ENCODE measurements around the gene ENGASE. TPM values are rescaled to one million over a fixed set of nuclear protein-coding genes. Genes with fewer than 3 reads are reported as not detected.

ENGASE gene
- total RNA-seq, 1 donor from 2014 or later = 47.0 TPM

- intact Hi-C loops (cut with micrococcal nuclease) = no loop called here
Observed at GRCh38 chr17:79111097-79111496, 36.5 kb downstream of the ENGASE start.

DNA sequence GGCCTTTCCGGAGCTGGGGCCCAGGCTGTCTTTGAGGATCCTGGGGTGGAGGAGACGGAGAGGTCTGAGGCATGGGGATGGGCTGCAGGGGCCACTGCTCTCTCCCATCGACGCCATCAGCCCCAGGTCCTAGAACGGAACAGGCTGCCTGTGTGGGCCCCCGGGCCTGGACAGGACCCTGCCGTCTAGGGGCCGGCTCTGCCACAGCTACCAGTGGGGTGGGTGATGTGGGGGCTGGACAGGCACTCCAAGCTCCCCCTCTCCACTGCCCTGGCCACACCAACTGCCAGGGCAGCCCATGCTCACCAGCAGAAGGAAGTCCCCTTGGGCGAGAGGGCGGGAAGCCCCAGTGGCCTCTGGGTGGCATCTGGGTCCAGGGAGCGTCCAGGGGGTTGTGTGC, 37.8 kb downstream of the ENGASE start:
- intact Hi-C loops (cut with micrococcal nuclease) = no loop called here

- intact Hi-C loops (cut with micrococcal nuclease) = no loop called here
Observed at GRCh38 chr17:79113699-79114457, 39.3 kb downstream of the ENGASE start.

DNA sequence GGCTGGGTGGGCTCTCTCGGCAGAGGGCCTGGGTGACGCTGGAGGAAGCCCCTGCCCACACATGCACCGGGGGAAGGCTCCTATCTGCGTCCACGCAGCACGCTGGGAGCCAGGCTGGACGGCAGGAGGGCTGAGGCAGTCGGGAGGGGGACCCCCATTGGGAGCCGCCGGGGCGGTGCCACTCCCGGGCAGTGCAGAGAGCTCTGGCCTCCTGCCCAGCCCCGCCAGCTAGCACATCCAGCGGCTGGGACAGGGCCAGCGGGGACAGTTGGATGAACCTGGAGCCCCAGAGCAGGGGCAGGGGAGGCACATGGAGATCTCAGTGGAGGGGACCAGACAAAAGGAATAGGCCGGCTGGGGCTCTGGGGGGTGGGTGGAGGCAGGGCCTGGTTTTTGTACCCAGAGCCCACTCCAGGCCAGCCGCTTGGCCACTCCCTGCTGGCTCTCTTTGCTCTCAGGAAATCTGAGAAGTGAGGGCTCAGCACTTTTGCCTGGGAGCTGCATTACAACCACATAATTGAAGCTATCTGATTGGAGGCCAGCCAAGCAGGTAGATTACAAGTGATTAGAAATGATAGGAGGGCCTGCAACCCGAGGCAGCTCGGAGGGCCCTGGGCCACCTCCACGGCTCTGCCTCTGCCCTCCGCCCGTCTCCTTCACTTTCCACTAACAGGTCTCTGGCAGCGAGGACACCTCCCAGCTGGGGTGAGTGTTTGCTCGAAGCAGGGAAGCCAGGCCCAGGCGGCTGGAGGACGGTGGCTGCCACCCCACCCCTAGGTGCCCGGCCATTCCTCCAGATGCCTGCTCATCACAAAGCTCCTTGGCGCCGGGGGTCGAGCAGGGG, 40.1 kb downstream of the ENGASE start:
- intact Hi-C loops (cut with micrococcal nuclease) = no loop called here

DNA sequence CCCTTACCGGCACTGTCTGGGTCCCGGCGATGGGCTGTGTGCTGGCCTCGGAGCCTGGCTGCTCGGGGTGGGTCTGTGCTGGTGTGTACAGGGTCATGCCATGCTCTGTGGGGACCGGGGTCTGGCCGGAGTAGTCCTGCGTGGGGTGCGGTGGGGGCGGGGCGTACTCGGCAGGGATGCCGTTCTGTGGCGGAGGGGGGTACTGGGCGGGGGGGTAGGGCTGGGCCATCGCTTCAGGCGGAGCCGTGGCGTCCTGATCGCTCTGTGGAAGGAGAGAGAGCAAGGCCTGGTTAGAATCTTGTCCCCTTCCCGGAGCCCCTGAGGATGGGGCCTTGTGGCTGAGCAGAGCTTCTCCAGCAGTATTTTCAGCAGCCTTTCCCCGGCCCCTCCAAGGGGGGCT, 40.9 kb downstream of the ENGASE start:
- intact Hi-C loops (cut with micrococcal nuclease) = no loop called here

GRCh38 chr17:79116575-79117368, 42.1 kb downstream of the ENGASE start:
- intact Hi-C loops (cut with micrococcal nuclease) = no loop called here

DNA sequence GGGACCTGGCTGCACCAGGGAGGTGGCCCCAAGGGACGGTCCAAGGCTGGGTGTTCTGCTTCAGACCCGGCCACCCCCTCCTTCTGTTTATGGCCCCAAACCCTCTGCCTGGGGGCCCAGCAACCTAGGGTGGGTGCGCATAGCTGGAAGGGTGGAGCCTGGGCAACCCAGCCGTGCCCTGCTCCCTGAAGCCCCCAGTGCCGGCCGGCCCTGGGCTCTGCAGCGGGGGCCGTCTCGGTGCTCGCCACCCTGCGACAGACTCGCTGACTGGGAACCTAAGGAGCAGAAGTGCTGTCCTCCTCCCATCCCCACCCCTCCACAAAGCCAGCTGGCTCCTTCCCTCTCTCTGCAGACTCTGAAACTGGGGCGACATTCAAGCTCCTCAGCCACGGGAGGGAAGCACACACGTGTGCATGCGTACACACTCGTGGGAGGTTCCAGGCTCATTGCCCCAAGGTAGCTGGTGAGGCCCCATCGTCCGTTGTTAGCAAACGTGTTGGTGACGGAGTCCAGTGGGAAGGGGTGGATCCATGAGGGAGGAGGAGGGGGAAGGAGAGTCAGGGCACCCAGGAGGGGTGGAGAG, 43.4 kb downstream of the ENGASE start:
- intact Hi-C loops (cut with micrococcal nuclease) = no loop called here

GRCh38 chr17:79118924-79119323, 44.3 kb downstream of the ENGASE start:
- intact Hi-C loops (cut with micrococcal nuclease) = no loop called here

GRCh38 chr17:79120259-79120658, 45.6 kb downstream of the ENGASE start:
- intact Hi-C loops (cut with micrococcal nuclease) = no loop called here

DNA sequence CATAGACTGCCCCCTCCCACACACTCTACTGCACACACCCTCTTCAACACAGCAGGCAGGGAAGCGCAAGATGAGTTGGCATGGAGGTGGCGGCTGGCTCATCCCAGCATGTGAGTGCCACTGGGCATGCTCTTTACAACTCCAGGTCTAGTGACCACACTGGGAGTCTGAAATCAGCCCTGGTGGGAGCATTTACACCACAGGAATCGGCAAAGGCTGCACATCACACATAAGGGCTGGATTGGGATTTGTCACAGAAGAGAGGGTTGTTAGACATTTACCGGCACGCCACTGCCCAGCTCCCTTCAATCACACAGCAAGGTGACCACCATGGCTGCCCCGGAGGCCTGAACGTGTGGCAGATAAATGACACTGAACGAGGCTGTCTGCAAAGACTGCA, 49.4 kb downstream of the ENGASE start:
- intact Hi-C loops (cut with micrococcal nuclease) = no loop called here

DNA sequence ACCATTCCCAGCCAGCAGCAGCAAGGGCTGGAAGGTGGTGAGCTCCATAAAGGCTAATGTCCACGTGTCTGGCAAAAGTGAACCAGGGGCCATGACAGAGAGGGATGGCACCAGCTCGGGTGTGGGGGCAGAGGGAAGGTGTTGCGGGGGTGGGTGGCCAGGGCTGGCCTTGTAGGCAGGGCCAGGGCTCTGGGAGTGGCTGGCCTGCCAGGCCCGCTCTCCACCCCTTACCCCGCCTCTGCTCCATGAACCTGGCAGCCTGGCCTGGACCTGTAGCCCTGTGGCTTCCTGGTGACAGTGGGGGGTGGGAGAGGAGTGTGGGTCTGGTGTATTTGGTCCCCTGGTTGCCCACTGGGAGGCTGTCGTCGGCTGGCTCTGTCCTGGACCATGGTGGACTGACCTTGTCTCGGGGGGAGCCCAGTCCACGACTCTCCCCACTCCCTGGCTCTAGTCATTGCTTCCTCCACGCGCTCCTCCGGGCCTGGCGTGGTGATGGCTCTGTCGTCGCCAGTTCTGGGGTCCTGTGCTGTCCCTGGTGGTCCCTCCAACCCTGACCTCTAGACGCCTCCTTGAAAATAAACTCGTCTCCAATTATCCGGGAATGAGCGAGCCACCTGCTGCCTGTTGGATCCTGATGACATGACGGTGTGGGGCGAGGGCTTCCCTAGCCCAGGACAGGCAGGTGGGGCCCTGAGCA, 50.0 kb downstream of the ENGASE start:
- intact Hi-C loops (cut with micrococcal nuclease) = no loop called here

DNA sequence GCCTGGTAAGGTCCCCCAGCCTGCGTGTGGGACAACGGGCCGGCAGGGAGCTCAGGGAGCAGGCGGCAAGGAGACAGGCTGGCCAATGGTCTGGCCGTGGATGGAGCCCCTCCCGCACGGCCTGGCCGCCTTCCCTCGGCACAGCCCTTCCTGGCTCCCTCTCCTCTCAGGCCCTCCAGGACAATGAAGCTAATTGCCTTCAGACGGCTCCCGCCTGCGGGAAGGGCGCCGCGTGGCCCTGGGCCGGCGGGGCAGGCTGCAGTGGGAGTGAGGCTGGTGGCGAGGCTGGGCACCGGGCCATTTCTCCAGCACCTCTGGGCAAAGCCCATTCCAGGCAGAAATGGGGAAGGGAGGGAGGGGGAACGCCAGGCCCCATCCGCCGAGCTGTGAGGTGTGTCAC, 50.9 kb downstream of the ENGASE start:
- intact Hi-C loops (cut with micrococcal nuclease) = no loop called here

DNA sequence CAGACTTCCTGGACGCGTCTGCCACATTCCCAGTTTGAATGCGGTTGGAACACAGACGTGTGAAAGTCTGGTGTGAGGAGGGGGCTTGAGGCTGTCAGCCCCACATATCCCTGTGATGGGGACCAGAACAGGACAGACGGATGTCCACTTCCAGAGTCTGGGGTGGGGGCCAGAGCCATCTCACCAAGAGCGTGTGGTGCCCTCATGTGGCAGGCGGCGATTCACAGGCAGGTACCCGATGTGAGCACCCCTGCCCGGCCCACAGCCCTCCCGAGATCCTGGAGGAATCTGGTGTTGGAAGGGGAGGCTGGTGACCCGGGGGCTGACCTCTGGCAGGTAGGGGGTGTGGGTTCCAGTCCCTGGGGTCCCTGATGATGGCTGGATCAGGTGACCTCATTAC, 51.5 kb downstream of the ENGASE start:
- intact Hi-C loops (cut with micrococcal nuclease) = no loop called here

DNA sequence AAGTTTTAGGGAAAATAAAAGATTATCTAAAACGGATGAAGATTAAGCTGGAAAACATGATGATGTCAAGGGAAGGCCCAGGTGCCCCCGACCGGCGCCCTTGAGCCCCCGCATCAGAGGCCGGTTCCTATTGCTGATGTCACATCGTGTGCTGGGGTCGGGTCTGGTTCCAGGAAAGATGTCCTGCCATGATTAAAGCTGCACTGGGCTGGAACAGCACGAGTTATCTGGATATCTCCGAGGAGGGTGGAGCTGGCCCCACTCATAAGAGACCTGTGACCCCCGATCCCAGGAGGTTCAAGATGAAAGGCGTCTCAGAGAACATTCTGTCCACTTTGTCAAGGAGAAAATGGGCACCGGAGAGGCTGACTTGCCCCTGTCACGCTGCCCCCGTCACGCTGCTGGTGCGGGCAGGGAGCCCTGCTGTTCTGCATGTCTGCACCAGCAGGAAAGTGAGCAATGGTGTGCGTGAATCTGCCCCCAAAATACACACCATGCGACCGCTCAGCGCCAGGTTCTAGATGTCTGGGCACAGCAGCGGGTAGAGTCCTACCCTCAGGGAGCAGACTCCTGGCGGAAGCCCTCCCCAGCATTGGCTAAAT, 53.0 kb downstream of the ENGASE start:
- intact Hi-C loops (cut with micrococcal nuclease) = no loop called here

DNA sequence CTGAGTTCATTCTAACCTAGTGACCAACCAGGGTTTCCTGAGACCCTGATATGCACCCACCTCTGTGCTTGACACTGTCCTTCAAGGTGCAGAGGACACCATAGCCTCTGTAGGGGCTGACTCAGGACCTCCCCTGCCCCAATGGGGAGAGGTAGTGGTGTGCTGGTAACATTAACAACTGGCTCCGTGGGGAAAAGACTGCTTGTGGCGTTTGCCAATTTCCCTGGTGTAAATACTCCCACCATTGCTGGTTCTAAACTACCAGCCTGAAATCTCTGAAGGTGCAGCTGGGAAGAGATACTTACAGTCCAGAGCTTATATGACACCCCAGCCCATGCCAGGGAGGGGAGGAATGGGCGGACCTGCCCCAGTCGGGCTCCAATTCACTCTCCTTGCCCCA, 54.9 kb downstream of the ENGASE start:
- intact Hi-C loops (cut with micrococcal nuclease) = no loop called here

DNA sequence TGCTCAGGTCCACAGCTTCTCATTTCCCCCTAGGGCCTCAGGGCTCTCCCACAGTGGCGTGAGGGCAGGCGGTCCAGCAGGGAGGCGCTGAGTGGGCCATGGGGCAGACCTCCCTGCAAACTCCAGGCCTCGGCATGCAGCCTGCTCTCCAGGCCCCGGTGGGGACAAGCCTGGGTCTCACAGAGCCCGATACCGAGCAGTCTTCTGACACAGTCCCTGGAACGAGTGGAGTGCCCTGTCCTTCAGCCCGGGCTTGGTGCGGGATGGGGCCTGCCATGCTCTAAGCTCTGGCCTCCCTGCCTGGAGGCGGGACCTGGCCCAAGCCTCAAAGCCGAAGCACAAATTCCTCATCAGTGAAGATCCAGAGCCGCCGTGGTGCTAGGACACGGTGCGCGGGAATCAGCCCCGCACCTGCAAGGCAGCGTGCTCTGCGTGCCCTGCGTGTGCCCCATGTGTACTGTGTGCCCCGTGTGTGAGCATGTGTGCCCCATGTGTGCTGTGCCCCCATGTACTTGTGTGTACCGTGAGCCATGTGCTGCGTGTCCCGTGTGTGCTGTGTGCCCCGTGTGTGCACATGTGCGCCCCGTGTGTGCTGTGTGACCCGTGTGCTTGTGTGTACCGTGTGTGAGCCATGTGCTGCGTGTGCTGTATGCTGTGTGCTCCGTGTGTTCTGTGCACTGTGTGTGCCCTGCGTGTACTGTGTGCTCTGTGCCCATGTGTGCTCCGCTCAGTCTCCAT, 56.1 kb downstream of the ENGASE start:
- intact Hi-C loops (cut with micrococcal nuclease) = no loop called here

DNA sequence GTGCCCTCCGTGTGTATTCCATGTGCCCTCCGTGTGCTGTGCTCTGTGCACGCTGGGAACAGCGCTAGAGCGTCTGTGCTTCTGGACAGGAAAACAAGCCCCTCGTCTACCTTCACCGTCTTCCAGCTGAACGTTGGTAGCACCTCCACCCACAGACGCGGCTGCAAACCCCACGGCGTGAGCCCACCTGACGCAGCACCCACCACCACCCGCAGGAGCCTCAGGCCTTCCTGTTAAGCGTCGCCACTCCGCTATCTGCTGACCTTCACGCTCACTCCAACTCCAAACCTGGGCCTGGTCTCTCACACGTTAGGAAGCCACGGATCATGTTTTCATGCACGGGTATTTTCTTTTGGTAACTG, 56.6 kb downstream of the ENGASE start:
- intact Hi-C loops (cut with micrococcal nuclease) = no loop called here

DNA sequence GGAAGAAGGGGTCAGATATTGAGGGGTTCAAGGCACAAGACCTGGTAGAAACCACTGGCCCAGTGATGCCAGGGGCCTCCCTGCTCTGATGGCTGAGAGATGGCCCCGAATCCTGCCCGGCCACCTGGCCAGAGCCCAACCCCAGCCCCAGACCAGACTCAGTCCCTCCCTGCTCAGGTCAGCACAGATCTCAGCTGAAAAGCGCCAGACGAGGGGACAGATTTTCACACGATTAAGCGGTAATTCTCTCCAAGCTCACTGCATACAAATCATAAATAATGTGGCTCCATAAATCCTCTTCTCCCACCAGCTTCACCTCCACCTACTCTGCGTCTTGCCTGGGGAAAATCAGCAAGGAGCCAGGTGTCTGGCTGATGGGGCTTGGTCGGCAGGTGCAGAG, 57.1 kb downstream of the ENGASE start:
- intact Hi-C loops (cut with micrococcal nuclease) = no loop called here

- intact Hi-C loops (cut with micrococcal nuclease) = no loop called here
Observed at GRCh38 chr17:79132271-79133064, 57.8 kb downstream of the ENGASE start.

Data from T-helper 2 cell treated with Interferon-gamma antibody and Interleukin-4, amounts not matched to agents 100 ng/mL and 5 ng/mL, for 36 hours (primary cell).